ENCODE results near the gene ALK.

ALK gene

DNA sequence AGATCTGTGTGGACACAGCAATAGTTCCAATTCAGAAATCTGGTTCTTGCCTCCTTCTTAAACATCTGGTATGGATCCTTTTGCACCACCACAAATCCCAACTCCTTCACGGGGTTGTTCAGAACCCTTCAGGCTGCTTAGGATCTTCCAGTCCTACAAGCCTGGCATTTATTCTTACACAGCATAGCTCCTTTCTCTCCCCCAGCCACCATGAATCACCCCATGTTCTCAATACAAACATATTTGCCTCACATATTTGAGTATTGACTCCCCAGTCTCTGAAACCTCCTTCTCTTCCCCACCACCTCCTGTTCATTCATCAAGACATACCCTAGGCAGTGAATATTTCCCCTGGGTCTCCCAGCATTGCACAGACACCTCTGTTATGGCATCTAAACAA lies 155.2 kb downstream of the ALK start:
- Histone ChIP-seq H4K20me1 (ENCODE audit: insufficient read depth) (no peaks in the 10 kb centered on the region), H3K36me3 (ENCODE audit: insufficient read depth) (no peaks in the 10 kb centered on the region), H3K79me2 (ENCODE audit: insufficient read depth, low read depth) (no peaks in the 10 kb centered on the region), H3K4me1 (ENCODE audit: low read depth, poor library complexity, severe bottlenecking) (no peaks in the 10 kb centered on the region), H3K9ac (no peak overlapping the region), H3K27me3 (ENCODE audit: insufficient read depth, low read depth) (no peaks in the 10 kb centered on the region), H3K4me3 (IDR thresholded peaks at IDR 0.05; ENCODE audit: insufficient read depth, low read depth, low read length) (no peak overlapping the region), H3K27ac (no peak overlapping the region), H3K4me2 (no peak overlapping the region), H2AFZ (ENCODE audit: low read depth) (no peak overlapping the region)
- TF ChIP-seq, protein P1, sequence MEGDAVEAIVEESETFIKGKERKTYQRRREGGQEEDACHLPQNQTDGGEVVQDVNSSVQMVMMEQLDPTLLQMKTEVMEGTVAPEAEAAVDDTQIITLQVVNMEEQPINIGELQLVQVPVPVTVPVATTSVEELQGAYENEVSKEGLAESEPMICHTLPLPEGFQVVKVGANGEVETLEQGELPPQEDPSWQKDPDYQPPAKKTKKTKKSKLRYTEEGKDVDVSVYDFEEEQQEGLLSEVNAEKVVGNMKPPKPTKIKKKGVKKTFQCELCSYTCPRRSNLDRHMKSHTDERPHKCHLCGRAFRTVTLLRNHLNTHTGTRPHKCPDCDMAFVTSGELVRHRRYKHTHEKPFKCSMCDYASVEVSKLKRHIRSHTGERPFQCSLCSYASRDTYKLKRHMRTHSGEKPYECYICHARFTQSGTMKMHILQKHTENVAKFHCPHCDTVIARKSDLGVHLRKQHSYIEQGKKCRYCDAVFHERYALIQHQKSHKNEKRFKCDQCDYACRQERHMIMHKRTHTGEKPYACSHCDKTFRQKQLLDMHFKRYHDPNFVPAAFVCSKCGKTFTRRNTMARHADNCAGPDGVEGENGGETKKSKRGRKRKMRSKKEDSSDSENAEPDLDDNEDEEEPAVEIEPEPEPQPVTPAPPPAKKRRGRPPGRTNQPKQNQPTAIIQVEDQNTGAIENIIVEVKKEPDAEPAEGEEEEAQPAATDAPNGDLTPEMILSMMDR (conservative IDR thresholded peaks at IDR 0.05; ENCODE audit: low read depth, low read length), result no peak

DNA sequence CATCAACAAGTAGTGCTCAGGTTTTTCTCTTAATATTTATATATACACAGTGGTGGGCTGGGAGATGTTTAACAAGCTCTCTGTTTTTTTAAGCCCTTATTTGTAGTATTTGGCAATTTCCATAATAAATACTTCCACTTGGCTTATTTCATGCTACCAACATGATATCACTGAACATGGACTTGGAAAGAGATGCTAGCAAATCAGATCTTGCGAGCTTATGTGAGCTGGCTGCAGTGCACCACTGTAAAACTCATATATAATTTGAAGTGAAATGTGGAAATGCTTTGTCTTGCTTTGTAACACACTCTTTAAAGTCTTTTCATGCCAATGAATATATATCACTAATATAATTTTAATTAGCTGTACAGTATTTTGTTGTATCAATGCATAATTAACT lies 155.7 kb downstream of the ALK start:
- Histone ChIP-seq H3K79me2 (ENCODE audit: insufficient read depth, low read depth) (no peaks in the 10 kb centered on the region), H3K4me3 (IDR thresholded peaks at IDR 0.05; ENCODE audit: insufficient read depth, low read depth, low read length) (no peak overlapping the region), H4K20me1 (ENCODE audit: insufficient read depth) (no peaks in the 10 kb centered on the region), H3K27ac (no peak overlapping the region), H3K4me2 (no peak overlapping the region), H3K27me3 (ENCODE audit: insufficient read depth, low read depth) (no peaks in the 10 kb centered on the region), H2AFZ (ENCODE audit: low read depth) (no peak overlapping the region), H3K9ac (no peak overlapping the region), H3K4me1 (ENCODE audit: low read depth, poor library complexity, severe bottlenecking) (no peaks in the 10 kb centered on the region), H3K36me3 (ENCODE audit: insufficient read depth) (no peaks in the 10 kb centered on the region)
- TF ChIP-seq, protein P1 (conservative IDR thresholded peaks at IDR 0.05; ENCODE audit: low read depth, low read length), result no peak

DNA sequence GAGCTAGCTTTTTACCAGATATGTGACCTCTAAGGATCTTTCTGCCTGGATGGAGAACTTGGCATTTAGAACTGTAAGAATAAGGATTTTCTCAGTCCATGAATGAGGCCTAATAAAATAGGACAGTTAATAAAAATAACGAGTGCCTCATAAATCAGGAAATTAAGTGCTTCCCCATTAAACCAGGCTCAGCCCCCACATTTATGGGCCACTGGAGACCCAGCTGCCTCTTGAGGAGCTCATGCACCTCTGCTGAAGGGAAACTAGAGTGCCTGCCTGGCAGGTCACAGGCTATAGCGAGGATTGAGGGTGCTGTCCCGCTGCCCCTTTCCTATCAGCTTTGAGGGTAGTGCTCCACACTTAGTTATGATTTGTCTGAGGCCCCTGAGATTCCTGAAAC lies 158.0 kb downstream of the ALK start:
- H3K4me3 ChIP-seq (IDR thresholded peaks at IDR 0.05; ENCODE audit: insufficient read depth, low read depth, low read length), result no peak overlapping the region
- H3K9ac ChIP-seq, result no peak overlapping the region
- no peaks in the 10 kb centered on the region for H3K36me3 ChIP-seq (ENCODE audit: insufficient read depth)
- TF ChIP-seq, protein P1 (conservative IDR thresholded peaks at IDR 0.05; ENCODE audit: low read depth, low read length), result no peak
- H3K27ac ChIP-seq, result no peak overlapping the region
- H3K27me3 ChIP-seq (ENCODE audit: insufficient read depth, low read depth), result no peaks in the 10 kb centered on the region
- no peaks in the 10 kb centered on the region for H3K79me2 ChIP-seq (ENCODE audit: insufficient read depth, low read depth)
- no peaks in the 10 kb centered on the region for H3K4me1 ChIP-seq (ENCODE audit: low read depth, poor library complexity, severe bottlenecking)
- no peak overlapping the region for H2AFZ ChIP-seq (ENCODE audit: low read depth)
- no peaks in the 10 kb centered on the region for H4K20me1 ChIP-seq (ENCODE audit: insufficient read depth)
- H3K4me2 ChIP-seq, result no peak overlapping the region

DNA sequence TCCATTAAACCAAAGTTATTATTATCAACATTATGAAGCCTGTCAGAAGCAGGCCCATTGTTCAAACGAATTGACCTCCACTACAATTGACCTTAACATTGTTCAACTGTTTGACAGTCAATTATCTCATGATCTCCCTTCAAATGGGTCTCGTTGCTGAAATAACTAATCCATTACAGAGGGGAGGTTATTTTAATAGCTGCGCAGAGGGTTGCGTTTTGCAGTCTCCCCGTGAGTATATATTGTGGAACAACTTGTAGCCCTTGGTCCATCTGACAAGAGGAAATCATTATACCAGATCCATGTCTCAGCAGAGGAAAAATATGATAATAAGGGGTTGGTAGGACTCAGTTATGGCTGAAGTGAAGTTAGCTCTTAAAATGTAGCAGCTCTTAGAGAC lies 159.1 kb downstream of the ALK start:
- TF ChIP-seq, protein P1 (conservative IDR thresholded peaks at IDR 0.05; ENCODE audit: low read depth, low read length), result no peak
- no peak overlapping the region for H3K9ac ChIP-seq
- no peak overlapping the region for H3K4me2 ChIP-seq
- H3K79me2 ChIP-seq (ENCODE audit: insufficient read depth, low read depth), result no peaks in the 10 kb centered on the region
- H3K27me3 ChIP-seq (ENCODE audit: insufficient read depth, low read depth), result no peaks in the 10 kb centered on the region
- H3K36me3 ChIP-seq (ENCODE audit: insufficient read depth), result no peaks in the 10 kb centered on the region
- no peaks in the 10 kb centered on the region for H4K20me1 ChIP-seq (ENCODE audit: insufficient read depth)
- H3K4me3 ChIP-seq (IDR thresholded peaks at IDR 0.05; ENCODE audit: insufficient read depth, low read depth, low read length), result no peak overlapping the region
- no peak overlapping the region for H2AFZ ChIP-seq (ENCODE audit: low read depth)
- no peak overlapping the region for H3K27ac ChIP-seq
- no peaks in the 10 kb centered on the region for H3K4me1 ChIP-seq (ENCODE audit: low read depth, poor library complexity, severe bottlenecking)

DNA sequence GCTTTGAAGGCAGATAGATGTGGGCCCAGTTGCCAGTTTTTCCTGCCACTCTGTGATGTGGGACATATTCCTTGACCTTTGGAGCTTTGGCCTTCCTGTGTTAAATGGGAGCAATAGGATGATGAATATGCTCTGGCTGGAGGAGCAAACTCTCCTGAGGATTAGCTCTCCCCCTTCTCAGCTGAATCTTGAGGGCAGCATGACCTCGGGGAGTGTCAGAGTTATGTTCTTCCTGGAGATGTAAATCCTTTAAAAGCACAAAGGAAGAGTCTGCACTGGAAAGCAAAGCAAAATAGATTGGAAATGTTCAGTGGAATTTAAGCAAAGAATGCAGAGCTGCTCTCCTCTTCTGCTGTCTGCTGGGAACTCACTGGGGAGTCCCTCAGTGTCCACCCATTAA lies 160.1 kb downstream of the ALK start:
- H3K4me2 ChIP-seq, result no peak overlapping the region
- no peaks in the 10 kb centered on the region for H3K27me3 ChIP-seq (ENCODE audit: insufficient read depth, low read depth)
- H3K4me1 ChIP-seq (ENCODE audit: low read depth, poor library complexity, severe bottlenecking), result no peaks in the 10 kb centered on the region
- no peak overlapping the region for H3K4me3 ChIP-seq (IDR thresholded peaks at IDR 0.05; ENCODE audit: insufficient read depth, low read depth, low read length)
- no peak overlapping the region for H3K9ac ChIP-seq
- no peak overlapping the region for H2AFZ ChIP-seq (ENCODE audit: low read depth)
- no peaks in the 10 kb centered on the region for H4K20me1 ChIP-seq (ENCODE audit: insufficient read depth)
- no peaks in the 10 kb centered on the region for H3K36me3 ChIP-seq (ENCODE audit: insufficient read depth)
- H3K27ac ChIP-seq, result no peak overlapping the region
- H3K79me2 ChIP-seq (ENCODE audit: insufficient read depth, low read depth), result no peaks in the 10 kb centered on the region
- TF ChIP-seq, protein P1 (conservative IDR thresholded peaks at IDR 0.05; ENCODE audit: low read depth, low read length), result no peak
